ENCODE data around the gene FAAP20.

GRCh38 chr1:2233997-2234761 lies 39.6 kb upstream of the FAAP20 start:
- TF ChIP-seq, protein P1, sequence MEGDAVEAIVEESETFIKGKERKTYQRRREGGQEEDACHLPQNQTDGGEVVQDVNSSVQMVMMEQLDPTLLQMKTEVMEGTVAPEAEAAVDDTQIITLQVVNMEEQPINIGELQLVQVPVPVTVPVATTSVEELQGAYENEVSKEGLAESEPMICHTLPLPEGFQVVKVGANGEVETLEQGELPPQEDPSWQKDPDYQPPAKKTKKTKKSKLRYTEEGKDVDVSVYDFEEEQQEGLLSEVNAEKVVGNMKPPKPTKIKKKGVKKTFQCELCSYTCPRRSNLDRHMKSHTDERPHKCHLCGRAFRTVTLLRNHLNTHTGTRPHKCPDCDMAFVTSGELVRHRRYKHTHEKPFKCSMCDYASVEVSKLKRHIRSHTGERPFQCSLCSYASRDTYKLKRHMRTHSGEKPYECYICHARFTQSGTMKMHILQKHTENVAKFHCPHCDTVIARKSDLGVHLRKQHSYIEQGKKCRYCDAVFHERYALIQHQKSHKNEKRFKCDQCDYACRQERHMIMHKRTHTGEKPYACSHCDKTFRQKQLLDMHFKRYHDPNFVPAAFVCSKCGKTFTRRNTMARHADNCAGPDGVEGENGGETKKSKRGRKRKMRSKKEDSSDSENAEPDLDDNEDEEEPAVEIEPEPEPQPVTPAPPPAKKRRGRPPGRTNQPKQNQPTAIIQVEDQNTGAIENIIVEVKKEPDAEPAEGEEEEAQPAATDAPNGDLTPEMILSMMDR (IDR thresholded peaks at IDR 0.05; ENCODE audit: poor library complexity), result no peak
- no peak for TF ChIP-seq EZH2 (IDR thresholded peaks at IDR 0.05; ENCODE audit: borderline replicate concordance)

Data from hepatocyte (in vitro differentiated cells).